Epidermal melanocyte (primary cell): Measurements from ENCODE around the gene C6.

Source experiments
- DNase-seq: peaks from one replicate; pipeline ENCODE4 v3.0.0; 2011; ENCODE audit warnings: low spot score; ENCODE audit not compliant: insufficient read length

C6 gene

GRCh38 chr5:41127967-41128690, 85.2 kb downstream of the C6 start:
- no peak for DNase-seq

- DNase-seq = no peak
Observed at GRCh38 chr5:41122459-41122858, 90.9 kb downstream of the C6 start.

- no peak for DNase-seq
Observed at GRCh38 chr5:41120600-41120999, 92.7 kb downstream of the C6 start.

- DNase-seq = no peak
Observed at GRCh38 chr5:41118177-41118576, 95.2 kb downstream of the C6 start.

GRCh38 chr5:41115281-41115680, 98.1 kb downstream of the C6 start:
- DNase-seq = no peak

GRCh38 chr5:41112486-41113455, 100.6 kb downstream of the C6 start:
- DNase-seq = no peak

- DNase-seq = no peak
Observed at GRCh38 chr5:41109186-41109585, 104.1 kb downstream of the C6 start.

GRCh38 chr5:41102341-41102740, 111.0 kb downstream of the C6 start:
- DNase-seq = no peak

GRCh38 chr5:41097642-41098041, 115.7 kb downstream of the C6 start:
- DNase-seq = no peak

- no peak for DNase-seq
Observed at GRCh38 chr5:41095324-41096101, 117.8 kb downstream of the C6 start.

GRCh38 chr5:41094871-41095270, 118.5 kb downstream of the C6 start:
- no peak for DNase-seq

- DNase-seq = no peak
Observed at GRCh38 chr5:41093803-41094202, 119.5 kb downstream of the C6 start.
